NCI-H526 (cell line): ENCODE results near the gene OST4.

ENCODE experiments used
- DNase-seq, 2 experiments: peaks; one replicate each; lab custom pipeline; 2025; lab: John Stamatoyannopoulos, UW

The OST4 gene

GRCh38 chr2:27093430-27094352 is 22.2 kb upstream of the OST4 start:
- no peak for DNase-seq

- no peak for DNase-seq
Measured at GRCh38 chr2:27092696-27093429, 21.4 kb upstream of the OST4 start.

DNA sequence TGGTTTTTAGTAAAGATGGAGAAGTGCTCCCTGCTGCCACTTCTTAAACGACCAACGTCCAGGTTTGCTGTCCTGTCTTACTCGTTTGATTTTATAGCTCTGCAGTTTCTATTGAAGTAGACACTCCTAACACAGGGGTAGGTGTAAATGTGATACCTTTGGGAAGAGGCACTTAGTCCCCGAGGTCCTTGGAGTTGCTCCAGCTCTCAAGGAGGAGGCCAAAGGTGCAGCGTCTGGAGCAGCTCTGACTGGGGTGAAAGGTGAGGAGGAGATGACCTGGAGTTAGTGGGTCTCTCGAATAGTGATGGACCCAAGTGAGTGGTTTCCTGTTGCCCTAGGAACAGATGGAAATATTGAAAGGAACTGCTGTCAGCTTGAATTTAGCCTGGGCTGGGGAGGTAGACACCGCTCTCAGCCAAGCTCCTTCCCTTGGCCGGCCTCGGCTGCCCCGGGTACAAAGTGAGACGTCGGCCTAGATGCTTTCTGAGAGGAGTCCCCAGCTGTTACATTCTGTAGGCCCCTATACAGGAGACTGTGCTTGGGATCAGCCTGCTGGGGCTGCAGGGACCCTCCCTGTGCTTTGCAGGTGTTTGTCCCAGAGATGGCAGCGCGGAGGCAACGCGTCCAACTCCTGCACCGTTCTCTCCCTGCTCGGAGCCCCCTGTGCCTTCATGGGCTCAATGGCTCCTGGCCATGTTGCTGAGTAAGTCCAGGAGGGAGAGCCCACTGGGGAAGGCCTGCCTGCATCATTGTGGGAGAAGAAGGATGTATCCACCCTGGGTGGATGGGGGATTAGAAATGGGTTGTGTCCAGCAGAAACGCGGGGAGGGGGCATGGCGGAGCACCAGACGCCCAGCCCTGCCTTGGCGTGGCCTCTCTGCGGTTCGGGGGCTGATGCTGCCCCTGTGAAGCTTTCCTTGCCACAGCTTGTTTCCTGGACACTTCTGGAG is 20.6 kb upstream of the OST4 start:
- no peak for DNase-seq

DNA sequence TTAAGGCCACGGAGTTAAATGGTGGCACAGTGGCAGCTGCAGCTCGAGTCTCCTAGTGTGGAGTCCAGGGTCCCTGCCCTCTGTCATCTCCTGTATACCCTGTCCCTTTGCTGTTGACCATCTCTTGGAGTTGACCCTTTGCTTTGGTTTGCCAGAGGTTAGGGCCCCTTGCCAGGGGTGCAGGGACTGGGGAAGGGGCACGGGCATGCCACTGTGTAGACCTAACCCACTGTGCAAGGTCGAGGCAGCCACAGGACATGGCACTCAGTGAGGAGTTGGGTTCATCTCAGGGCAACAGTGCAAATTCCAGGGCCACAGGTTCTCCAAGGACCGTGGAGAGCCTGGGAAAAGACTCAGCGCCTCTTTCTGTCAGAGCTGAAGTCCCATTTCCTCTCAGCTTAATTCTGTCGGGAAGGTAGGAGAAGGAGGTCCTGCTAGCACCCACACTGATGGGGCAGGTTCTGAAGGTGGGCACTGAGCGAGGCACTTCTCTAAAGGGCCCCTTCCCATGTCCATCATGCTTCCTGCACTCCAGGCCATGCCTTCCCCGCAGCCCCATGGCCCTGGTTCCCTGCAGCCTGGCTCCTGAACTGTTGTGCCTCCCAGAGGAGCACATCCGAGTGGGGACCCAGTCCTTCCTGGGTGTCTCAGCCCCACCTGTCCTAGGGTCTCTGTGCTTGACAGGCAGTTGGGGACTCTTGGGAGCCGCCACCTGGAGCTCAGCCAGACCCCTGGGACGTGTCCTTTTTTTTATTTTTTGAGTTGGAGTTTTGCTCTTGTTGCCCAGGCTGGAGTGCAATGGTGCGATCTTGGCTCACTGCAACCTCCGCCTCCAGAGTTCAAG is 17.9 kb upstream of the OST4 start:
- no peak for DNase-seq

GRCh38 chr2:27088634-27089033 is 17.2 kb upstream of the OST4 start:
- DNase-seq, result no peak

DNA sequence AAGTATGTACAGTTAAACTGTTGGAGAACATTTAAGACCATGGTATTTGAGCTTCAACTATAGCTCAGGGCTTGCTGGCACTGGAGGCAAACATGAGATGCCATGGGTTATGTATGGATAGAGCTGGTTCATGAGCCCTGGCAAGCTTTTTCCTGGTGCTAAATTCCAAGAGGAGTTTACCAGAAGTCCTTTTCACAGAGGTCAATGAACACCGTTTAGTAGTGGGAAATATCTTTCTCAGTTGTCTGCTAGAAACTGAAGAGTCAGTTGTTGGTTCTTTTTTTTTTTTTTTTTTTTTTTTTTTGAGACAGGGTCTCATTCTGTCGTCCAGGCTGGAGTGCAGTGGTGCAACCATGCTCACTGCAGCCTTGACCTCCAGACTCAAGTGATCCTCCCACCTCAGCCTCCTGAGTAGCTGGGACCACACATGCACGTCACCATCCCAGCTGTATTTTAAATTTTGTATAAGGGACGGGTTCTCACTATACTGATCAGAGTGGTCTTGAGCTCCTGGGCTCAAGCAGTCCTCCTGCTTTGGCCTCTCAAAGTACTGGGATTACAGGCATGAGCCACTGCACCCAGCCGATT is 16.5 kb upstream of the OST4 start:
- DNase-seq, result no peak

DNA sequence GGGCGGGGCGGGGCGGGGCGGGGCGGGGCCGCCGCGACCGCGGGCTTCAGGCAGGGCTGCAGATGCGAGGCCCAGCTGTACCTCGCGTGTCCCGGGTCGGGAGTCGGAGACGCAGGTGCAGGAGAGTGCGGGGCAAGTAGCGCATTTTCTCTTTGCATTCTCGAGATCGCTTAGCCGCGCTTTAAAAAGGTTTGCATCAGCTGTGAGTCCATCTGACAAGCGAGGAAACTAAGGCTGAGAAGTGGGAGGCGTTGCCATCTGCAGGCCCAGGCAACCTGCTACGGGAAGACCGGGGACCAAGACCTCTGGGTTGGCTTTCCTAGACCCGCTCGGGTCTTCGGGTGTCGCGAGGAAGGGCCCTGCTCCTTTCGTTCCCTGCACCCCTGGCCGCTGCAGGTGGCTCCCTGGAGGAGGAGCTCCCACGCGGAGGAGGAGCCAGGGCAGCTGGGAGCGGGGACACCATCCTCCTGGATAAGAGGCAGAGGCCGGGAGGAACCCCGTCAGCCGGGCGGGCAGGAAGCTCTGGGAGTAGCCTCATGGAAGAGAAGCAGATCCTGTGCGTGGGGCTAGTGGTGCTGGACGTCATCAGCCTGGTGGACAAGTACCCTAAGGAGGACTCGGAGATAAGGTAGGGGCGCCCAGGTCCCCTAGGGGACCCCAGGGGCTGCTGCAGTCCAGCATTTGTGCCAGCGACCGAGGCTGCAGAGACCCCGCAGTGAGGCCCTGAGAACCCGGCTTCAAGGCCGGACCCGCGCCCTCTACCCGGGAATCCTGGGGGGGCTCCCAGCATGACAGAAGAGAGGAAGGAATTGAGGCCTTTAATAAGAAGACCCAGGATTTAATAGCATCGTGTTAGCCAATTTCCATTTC is 15.5 kb upstream of the OST4 start, which contains the start of gene KHK:
Gene KHK (plus strand): TSS at position 49 of the 870 bp plus-strand sequence. CDS start 488 bp downstream, at position 537.
- peak; percentile 37 to 80 for DNase-seq

DNA sequence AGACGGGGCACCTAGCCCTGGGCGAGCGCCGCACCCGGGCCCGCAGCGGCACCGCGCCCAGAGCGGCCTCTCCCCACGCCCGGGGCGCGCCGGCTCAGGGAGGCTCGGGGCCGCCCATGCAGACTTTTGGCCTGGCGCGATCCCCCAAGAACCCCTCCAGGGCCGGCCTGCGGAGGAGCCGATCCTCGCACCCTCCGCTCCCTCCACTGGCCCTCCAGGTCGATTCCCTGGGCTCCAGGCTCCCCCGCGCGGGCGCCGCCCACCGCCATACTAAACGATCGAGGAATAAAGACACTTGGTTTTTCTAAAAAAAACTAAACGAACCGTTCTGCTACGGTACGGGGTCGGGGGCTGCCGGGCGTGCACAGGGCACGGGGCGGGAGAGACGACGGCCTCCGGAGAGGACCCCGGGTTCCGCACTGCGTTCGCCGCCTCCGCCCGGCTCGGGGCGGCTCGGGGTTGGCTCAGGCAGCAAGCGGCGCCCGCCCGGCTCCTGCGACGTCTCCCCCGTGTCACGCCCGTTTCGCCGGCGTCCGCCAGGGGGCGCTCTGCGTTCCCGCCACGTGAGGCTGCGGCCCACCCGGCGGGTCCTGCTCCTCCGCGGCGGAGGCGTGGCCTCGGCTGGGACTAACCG is 14.8 kb upstream of the OST4 start:
- DNase-seq, result peak; percentile 65 to 94

DNA sequence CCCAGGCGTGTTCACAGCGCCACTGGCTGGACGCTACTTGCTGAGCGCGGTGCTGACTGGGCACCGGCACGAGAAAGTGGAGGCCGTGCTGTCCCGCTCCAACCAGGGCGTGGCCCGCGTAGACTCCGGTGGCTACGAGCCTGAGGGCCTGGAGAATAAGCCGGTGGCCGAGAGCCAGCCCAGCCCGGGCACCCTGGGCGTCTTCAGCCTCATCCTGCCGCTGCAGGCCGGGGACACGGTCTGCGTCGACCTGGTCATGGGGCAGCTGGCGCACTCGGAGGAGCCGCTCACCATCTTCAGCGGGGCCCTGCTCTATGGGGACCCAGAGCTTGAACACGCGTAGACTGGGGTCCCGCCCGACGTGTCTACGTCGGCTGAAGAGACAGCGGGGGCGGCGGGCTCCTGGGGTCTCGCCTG is 14.2 kb upstream of the OST4 start:
- DNase-seq, result peak; percentile 17 to 59

GRCh38 chr2:27085062-27085672 is 13.7 kb upstream of the OST4 start:
- DNase-seq, result no peak

DNA sequence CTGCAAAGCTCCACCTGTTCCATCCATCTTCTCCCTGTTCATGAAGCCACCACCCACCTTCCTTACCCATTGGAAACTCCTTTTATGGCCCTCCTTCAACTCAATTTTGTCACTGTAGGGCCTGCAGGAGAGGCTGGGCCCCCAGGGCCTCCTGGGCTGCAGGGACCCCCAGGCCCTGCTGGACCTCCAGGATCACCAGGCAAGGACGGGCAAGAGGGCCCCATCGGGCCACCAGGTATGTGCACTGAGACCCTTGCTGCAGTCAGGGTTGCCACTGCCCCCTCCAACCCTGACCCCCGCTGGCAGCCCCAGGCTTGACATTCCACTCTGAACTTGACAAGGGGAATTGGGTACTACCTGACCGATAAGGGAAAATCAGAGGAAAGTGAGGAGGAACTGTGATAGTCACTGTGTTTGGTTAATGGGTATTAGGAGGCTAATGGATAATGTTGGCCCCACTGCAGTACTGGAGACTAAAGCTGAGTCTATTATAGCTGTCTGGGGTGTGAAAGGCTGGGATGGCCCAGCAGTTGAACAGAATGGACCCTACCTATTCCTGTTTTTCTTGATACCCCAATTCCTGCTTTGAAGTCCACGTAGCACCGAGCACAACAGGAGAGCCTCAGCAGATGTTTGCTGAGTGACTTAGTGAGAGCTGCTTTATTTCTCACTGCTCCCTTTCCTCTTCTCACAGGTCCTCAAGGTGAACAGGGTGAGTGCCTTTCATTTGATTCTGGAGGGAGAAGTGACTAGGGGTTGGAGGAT is 13.0 kb upstream of the OST4 start:
- DNase-seq, result no peak

GRCh38 chr2:27083410-27084296 is 12.2 kb upstream of the OST4 start:
- DNase-seq, result no peak

DNA sequence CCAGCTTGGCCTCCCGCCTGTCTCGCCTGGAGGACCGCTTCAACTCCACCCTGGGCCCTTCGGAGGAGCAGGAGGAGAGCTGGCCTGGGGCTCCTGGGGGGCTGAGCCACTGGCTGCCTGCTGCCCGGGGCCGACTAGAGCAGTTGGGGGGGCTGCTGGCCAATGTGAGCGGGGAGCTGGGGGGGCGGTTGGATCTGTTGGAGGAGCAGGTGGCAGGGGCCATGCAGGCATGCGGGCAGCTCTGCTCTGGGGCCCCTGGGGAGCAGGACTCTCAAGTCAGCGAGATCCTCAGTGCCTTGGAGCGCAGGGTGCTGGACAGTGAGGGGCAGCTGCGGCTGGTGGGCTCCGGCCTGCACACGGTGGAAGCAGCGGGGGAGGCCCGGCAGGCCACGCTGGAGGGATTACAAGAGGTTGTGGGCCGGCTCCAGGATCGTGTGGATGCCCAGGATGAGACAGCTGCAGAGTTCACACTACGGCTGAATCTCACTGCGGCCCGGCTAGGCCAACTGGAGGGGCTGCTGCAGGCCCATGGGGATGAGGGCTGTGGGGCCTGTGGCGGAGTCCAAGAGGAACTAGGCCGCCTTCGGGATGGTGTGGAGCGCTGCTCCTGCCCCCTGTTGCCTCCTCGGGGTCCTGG is 11.4 kb upstream of the OST4 start:
- no peak for DNase-seq

GRCh38 chr2:27081984-27082772 is 10.7 kb upstream of the OST4 start:
- no peak for DNase-seq

DNA sequence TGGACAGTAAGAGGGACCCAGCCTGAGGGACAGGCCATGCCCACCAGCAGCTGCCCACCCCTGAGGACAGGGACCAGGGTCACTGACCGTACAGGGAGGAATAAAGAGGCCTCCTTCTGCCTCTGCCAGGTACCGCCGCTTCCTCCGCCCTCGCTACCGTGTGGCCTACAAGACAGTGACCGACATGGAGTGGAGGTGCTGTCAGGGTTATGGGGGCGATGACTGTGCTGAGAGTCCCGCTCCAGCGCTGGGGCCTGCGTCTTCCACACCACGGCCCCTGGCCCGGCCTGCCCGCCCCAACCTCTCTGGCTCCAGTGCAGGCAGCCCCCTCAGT is 9.1 kb upstream of the OST4 start:
- DNase-seq, result no peak

DNA sequence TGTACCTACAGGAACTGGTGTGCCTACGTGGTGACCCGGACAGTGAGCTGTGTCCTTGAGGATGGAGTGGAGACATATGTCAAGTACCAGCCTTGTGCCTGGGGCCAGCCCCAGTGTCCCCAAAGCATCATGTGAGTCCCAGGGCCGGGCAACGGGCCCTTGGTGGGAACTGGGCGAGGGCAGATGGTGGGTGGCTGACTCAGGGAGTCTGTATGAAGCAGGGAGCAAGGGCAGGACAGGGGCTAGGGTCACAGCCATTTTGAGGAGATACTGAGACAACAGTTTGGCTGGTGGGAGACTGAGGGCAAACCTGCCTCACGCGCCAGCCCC is 8.7 kb upstream of the OST4 start:
- DNase-seq, result no peak
